Prostate gland (tissue), 2 donors: ENCODE measurements around the gene TNFSF13.

ENCODE experiments used
- CTCF ChIP-seq, 4 experiments: fragments of 200-600 bp in 2 of 4; fragments of 450-650 bp in 2 of 4; sonication (generic) in 2 of 4; IDR thresholded peaks; 1 replicate in 3 of 4; 2 replicates in 1 of 4; pipeline ENCODE4 v1.5.1; 2016 to 2019; ENCODE audit warnings: antibody characterized with exemption in 4 of 4, mild to moderate bottlenecking in 2 of 4, moderate library complexity in 2 of 4
- POLR2A ChIP-seq: fragments of 450-650 bp; IDR thresholded peaks from one replicate; pipeline ENCODE4 v1.6.1; 2016; ENCODE audit warnings: antibody characterized with exemption, mild to moderate bottlenecking

- TF ChIP-seq POLR2A (no peak), CTCF (IDR thresholded peaks at IDR 0.05) (peak in 2 of 4 experiments; percentile 4 to 10)
Measured at GRCh38 chr17:7586673-7587419, 28.3 kb downstream of the TNFSF13 start.
